Measurements from ENCODE around the gene KCNIP2. TPM values are rescaled to one million over a fixed set of nuclear protein-coding genes. Genes with fewer than 3 reads are reported as not detected.

The KCNIP2 gene
- total RNA-seq, 1 experiment from 2014 or later, result 3.0 TPM

GRCh38 chr10:101797403-101798059 is 46.1 kb downstream of the KCNIP2 start:
- H3K23me2 ChIP-seq (ENCODE audit: insufficient read length, low read depth, low read length, poor library complexity, severe bottlenecking), result no peaks in the 10 kb centered on the region
- DNase-seq, result no peak
- H3K9ac ChIP-seq (ENCODE audit: extremely low read depth, insufficient read length, low read length), result no peak overlapping the region
- TF ChIP-seq CTCF (conservative IDR thresholded peaks at IDR 0.05), result no peak
- no peak overlapping the region for H2AK5ac ChIP-seq (ENCODE audit: insufficient read length, low read length)
- no peak overlapping the region for H3K56ac ChIP-seq (ENCODE audit: insufficient read length, low read depth, low read length)
- H2BK120ac ChIP-seq (ENCODE audit: low read depth, low read length, poor library complexity, severe bottlenecking), result no peak overlapping the region
- no peak overlapping the region for H2BK5ac ChIP-seq (ENCODE audit: insufficient read length, low read length)
- no peak overlapping the region for H3K27ac Mint-ChIP-seq
- no peaks in the 10 kb centered on the region for H3K4me1 ChIP-seq (ENCODE audit: insufficient read depth, low read length)
- no peaks in the 10 kb centered on the region for H3K79me2 ChIP-seq (ENCODE audit: insufficient read depth, low read length)
- H4K91ac ChIP-seq (ENCODE audit: insufficient read length, low read depth, low read length), result no peak overlapping the region
- no peaks in the 10 kb centered on the region for H3K4me1 Mint-ChIP-seq
- no peaks in the 10 kb centered on the region for H3K27me3 ChIP-seq (ENCODE audit: insufficient read depth, low read length)
- H2BK12ac ChIP-seq (ENCODE audit: insufficient read length, low read depth, low read length), result no peak overlapping the region
- H3K18ac ChIP-seq (ENCODE audit: insufficient read length, low read depth, low read length), result no peak overlapping the region
- H3K4ac ChIP-seq (ENCODE audit: low read depth, low read length), result no peak overlapping the region
- H3K9me3 Mint-ChIP-seq, result no peaks in the 10 kb centered on the region
- H2BK20ac ChIP-seq (ENCODE audit: low read depth, low read length, poor library complexity, severe bottlenecking), result no peak overlapping the region
- H2BK15ac ChIP-seq (ENCODE audit: low read depth, low read length), result no peak overlapping the region
- H3K27me3 Mint-ChIP-seq (ENCODE audit: low read depth), result no peaks in the 10 kb centered on the region
- H3K36me3 Mint-ChIP-seq (ENCODE audit: insufficient read depth in 1 of 3, low read depth in 3 of 3), result peaks cover 61 to 96% (median 89%) of the 10 kb centered on the region in 3 experiments; a peak in 6 of 7 replicates
- no peaks in the 10 kb centered on the region for H3K9me3 ChIP-seq (ENCODE audit: control insufficient read depth, low read depth, low read length)
- no peak overlapping the region for H3K4me2 ChIP-seq (ENCODE audit: insufficient read depth, insufficient read length, low read length)
- H3K27ac ChIP-seq (ENCODE audit: insufficient read length, low read depth, low read length), result no peak overlapping the region
- peaks cover 2% of the 10 kb centered on the region for H3K79me1 ChIP-seq (ENCODE audit: insufficient read depth, low read depth, low read length, poor library complexity, severe bottlenecking)
- H4K20me1 ChIP-seq (ENCODE audit: control insufficient read depth, insufficient read depth, insufficient read length), result no peaks in the 10 kb centered on the region
- H3K14ac ChIP-seq (ENCODE audit: insufficient read depth, low read length), result no peak overlapping the region
- H3K23ac ChIP-seq (ENCODE audit: insufficient read length, low read depth, low read length), result no peak overlapping the region
- no peak overlapping the region for H3T11ph ChIP-seq (ENCODE audit: low read length)
- no peak overlapping the region for H2AFZ ChIP-seq (ENCODE audit: low read length)
- no peak overlapping the region for H3K4me3 Mint-ChIP-seq
- H4K5ac ChIP-seq (ENCODE audit: insufficient read length, low read depth, low read length), result no peak overlapping the region
- H4K8ac ChIP-seq (replicated peaks; ENCODE audit: insufficient read length, low read depth, low read length), result no peak overlapping the region
- no CpG with 5 or more reads among the region's 4 CpGs for WGBS (ENCODE audit: extremely low coverage, insufficient read length, low lambda C conversion rate)

All from H9 (cell line).